ENCODE results near the gene TMEM176B.

The TMEM176B gene

DNA sequence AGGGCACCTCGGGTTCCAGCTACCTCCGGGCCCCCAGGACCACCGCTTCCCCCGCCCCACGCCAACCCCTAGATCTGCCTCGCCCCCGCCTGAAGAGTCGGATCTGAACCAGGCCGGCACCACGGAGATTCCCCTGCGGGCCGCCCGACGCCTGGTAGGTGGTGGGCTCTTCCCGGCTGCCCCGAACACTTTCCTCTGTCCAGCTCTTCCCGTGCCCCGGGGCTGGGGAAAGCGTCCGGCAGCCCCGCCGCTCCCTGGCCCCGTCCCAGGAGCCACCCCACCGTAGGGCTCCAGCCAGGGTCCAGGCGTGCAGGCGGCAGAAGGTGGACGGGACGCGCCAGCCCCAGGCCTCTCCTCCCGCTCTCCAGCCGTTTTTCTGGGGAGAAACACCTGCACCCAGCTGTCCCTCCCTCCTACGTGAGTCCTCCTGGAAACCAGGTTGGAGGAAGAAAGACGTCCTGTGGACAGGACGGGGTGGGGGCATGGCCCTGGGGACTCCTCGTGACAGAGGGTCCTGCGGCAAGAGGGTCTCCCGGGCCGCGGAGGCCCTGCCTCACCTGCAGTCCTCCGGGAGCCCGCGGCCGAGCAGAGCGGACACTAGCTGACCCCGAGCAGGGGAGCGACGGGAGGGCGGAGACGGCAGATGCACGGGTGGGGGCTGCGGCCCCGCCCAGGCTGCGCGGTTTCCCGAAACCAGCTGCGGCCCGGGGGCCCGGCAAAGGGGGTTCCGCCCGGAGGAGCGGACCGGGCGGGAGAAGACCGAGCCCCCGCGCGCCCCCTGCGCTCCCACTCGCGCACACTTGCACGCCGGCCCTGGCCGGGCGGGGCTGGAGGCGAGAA lies at the start of gene TMEM176B:
Gene TMEM176B (minus strand): TSS at position 624 of the 840 bp plus-strand sequence. CDS start 3,795 bp downstream, outside the sequence.
- DNase-seq (ENCODE audit: low read depth, low spot score), result no peak
- H3K27ac ChIP-seq, result no peak within 1 kb of the TSS

DNA sequence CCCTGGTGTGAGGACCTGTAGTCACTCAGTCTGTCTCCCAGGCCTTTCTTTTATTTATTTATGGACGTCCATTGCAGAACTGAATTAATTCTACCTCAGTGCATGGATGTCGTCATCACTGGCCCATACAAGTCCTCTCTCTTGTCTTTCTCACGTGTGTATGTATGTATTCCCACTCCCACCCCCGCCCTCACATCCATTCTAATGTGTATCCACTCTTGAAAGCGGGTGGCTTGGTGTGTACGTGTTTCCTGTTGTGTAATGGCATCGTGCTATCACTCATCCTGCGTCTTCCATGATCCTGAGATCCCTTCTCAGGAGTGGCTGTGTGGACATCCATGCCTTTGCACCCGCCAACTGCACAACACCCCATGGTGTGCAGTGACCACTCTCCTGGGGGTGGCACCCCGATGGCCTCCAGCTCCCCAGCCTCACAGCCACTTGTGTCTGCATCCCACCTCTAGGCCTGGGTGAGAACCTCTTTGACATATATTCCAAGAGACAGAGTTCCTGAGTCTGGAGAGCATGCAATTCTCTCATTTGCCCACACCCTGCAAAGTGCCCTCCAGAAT lies 49.1 kb upstream of the TMEM176B start:
- no peak overlapping the region for H3K27ac ChIP-seq
- DNase-seq (ENCODE audit: low read depth, low spot score), result no peak

DNA sequence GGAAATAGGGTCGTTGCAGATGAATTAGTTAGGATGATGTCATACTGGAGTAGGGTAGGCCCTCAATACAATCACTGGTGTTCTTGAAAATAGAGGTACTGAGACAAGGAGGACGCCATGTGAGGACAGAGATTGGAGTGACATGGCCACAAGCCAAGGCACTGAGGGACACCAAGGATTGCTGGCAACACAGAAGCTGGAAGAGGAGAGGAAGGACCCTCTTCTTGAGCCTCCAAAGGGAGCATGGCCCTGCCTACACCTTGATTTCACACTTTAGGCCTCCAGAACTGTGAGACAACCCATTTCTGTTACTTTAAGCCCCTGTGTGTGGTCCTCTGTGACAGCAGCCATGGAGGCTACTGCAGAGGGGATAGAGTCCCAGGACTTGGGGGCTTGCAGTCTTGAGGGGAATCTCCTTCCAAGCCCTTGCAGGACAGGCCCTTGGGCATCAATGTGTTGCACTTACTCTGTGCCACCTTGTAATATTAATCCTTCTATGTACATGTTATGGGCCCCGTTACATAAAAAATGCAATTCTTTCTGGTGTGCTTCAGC lies 48.5 kb upstream of the TMEM176B start:
- H3K27ac ChIP-seq, result no peak overlapping the region
- no peak for DNase-seq (ENCODE audit: low read depth, low spot score)

DNA sequence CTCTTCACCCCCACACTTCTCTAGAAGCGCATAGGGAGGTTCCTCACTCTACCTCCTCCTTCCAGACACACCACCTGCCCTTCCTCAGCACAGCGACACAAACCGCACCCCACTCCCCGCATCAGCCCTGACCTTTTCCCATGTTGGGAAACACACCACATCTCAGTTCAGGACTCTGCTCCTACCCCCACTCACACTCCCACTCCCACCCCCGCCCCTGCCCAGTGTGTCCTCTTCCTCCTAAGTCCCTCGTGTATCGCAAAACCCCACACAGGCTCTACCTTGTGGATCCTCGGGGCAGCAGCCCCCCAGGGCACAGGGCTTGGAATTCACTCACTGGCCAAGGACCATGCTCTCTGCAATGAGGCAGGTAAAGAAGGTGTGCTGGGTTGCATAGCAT lies 47.9 kb upstream of the TMEM176B start:
- no peak for DNase-seq (ENCODE audit: low read depth, low spot score)
- no peak overlapping the region for H3K27ac ChIP-seq

DNA sequence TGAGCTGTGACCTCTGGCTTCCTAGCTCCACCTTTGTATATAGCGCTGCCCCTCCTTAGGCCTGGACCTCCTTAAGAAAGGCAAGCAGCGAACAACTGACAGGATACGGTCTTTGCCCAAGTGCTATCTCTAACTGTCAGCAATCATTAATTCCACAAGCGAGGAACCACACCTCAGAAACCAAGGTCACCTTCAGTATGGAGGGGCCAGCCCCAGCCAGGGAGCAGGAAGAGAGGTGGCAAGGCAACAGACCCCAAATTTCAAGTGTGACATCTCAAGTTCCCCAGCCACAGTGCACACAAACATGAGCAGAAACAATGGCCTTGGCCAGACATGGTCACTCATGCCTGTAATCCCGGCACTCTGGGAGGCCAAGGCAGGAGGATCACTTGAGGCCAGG lies 47.4 kb upstream of the TMEM176B start:
- H3K27ac ChIP-seq, result no peak overlapping the region
- no peak for DNase-seq (ENCODE audit: low read depth, low spot score)

DNA sequence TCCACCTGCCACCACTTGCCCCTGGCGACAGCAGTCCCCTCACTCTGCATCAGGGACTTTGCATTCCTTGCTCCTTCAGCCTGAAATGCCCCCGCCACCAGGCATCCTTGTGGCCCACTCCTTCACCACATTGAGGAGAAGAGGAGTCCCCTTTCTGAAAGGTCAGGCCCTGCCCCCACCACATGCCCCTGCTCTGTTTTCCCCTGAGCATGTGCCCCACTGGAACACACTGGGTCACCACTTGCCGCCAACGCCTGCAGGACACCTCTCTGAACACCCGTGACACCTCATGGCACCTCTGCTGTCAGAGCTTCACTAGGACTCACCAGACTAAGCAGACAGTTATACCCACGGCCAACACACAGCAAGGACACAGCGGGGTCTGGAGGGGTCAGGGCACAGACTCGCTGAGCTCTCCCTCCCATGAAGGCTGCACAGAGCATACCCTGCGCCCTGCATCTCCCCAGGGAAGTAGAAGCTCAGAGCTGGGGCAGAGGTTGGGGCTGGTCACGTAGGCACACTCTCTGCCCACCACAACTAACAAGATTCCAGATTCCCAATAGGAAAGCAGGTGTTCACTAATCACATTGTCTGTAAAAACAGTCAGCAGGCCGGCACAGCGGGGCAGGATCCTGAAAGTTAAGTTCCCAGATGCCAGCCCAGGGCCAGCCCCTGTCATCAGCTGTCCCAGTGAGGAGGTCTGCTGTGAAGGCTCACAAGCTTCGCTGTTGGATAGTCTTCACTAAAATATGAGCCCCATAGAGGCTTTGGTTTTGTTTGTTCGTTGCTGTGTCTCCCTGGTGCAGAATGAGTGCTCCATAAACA lies 46.3 kb upstream of the TMEM176B start:
- no peak for DNase-seq (ENCODE audit: low read depth, low spot score)
- H3K27ac ChIP-seq, result no peak overlapping the region

DNA sequence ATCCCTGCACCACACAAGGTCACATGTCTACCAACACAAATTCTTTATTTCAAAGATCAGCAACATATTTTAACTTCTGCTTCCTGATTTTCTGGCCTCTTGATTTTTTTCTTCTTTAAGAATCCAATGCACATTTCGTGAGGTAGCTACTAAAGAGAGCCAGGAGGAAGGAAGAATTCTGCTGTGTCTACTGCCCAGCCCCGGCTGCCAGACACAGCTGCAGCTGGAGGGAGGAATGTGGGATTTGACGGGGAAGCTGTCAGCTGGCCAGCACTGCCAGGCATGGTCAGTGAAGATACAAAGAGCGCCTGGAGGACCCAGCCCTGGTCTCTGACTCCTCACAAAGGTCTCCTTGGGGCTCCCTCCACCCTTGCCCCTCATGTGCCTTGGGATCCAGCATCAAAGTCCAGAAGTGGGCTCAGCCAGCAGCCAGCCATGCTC lies 45.3 kb upstream of the TMEM176B start:
- H3K27ac ChIP-seq, result no peak overlapping the region
- no peak for DNase-seq (ENCODE audit: low read depth, low spot score)

DNA sequence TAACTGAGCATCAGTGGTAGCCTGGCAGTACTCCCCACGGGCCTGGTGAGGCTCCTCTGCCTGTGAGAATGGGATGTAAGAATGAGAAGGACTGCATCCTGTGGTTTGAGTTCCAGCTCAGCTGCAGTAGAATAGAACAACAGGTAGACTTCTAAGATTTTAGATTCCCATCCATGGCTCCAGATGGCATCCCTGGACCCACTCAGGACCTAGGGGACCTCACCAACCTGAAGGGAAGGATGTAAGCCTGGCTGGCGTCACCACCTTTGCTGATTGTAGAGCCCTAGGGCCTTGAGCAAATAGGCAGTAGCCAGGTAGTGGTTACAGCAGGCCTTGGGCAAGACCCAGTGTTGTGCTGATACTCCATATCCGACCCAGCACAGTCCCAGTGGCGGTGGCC lies 42.6 kb upstream of the TMEM176B start:
- no peak overlapping the region for H3K27ac ChIP-seq
- no peak for DNase-seq (ENCODE audit: low read depth, low spot score)

DNA sequence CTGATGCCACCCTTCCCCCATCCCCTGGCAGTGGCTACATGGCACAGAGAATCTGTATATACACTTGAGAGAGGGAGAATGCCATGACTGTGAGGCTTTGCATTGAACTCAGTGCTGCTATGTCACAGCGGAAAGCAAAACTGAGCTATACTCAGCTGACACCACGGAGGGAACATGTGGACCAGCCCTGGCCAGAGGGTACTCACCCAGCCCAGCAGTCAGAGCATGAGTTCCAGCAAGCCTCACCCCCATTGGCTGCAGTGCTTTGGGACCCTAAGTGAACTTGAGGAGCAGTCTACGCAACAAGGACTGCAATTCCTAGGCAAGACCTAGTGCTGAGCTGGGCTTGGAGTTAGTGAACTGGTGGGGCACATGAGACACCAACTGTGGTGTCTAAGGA lies 41.9 kb upstream of the TMEM176B start:
- H3K27ac ChIP-seq, result no peak overlapping the region
- DNase-seq (ENCODE audit: low read depth, low spot score), result no peak

DNA sequence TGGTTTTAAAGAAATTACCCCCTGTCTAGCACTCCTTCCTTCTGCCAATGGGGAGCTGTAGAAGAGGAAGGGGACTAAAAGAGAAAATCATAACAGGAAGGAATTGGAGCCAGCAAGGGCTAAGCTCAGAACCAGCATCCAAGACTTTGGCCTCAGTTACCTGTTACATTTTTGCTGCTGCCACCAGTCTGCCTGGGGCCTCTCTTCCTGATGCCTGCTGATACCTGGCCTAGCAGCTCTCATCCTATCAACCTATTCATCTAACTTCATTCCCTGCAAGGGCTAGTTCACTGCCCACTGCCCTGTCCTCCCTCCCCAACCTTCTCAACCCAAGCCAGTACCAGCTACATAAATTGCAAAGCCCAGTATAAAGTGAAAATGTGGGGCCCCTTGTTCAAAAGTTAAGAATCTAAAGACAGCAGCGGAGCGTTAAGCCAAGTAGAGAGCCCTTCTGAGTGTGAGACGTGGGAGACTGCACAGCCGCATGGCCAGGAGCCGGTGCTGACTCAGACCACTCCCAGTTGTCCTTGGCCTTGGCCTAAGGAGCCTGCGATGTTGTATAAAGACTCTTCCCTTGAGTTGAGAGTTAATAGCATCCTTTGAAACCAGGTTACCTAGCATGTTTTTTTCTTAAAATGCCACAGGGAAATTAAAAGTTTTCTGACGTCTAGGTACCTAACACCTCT lies 38.9 kb upstream of the TMEM176B start:
- no peak overlapping the region for H3K27ac ChIP-seq
- DNase-seq (ENCODE audit: low read depth, low spot score), result no peak

DNA sequence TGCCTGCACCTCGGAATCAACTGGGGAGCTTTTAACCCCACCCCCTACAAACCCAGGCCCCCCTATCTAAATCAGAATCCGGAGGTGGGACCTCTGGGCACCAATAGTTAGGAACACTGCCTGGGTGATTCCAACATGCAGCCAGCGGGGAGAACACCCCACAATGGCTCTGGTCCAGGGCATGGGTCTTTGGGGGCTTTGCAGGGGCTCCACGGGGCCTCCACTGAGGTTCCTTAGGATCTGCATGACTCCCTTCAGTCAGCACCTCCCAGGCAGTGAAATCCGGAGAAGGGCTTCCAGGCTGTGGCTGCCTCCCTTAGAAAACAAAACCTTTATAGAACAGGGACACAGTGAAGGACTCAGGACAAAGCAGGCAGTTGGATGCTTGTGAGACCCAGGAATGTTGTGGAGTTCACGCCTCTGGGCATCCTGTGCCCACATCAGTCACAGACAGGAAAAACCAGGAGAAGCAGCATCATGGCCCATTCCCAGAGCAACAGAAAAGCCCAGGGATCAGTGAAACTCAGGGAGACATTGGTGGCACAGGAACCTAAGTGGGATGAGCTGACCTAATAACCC lies 35.6 kb upstream of the TMEM176B start:
- no peak for DNase-seq (ENCODE audit: low read depth, low spot score)
- H3K27ac ChIP-seq, result no peak overlapping the region

DNA sequence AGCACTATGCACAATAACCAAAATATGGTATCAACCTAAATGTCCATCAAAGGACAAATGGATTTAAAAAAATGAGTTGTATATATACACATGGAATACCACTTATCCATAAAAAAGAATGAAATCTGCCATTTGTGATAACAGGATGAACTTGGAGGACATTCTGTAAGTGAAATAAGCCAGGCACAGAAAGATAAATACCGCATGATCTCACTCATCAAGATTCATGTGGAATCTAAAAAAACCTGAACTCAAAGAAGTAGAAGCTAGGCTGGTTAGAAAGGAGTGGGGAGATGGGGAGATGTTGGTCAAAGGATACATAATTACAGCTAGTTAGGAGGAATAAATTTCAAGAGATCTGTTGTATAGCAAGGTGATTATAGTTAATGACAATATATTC lies 34.9 kb upstream of the TMEM176B start:
- H3K27ac ChIP-seq, result no peak overlapping the region
- no peak for DNase-seq (ENCODE audit: low read depth, low spot score)

DNA sequence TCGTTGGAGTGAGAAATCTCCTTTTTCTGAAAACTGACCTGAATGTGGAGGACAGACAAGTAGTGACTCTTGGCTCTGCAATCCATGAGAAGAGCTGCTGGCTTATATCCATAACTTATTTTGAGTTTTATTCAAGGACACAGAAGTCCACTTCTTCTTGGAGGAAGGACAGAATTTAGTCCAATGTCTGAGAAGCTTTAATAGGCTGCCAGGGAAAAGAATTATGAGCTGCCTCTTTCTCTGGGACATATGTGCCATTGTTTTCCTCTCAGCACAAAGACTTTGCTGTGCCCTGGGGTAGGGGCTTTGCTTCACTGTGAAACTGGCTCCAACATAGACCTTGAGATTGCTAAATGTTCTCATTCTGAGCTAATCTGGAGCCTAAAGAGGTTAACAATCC lies 31.7 kb upstream of the TMEM176B start:
- DNase-seq (ENCODE audit: low read depth, low spot score), result no peak
- H3K27ac ChIP-seq, result no peak overlapping the region

DNA sequence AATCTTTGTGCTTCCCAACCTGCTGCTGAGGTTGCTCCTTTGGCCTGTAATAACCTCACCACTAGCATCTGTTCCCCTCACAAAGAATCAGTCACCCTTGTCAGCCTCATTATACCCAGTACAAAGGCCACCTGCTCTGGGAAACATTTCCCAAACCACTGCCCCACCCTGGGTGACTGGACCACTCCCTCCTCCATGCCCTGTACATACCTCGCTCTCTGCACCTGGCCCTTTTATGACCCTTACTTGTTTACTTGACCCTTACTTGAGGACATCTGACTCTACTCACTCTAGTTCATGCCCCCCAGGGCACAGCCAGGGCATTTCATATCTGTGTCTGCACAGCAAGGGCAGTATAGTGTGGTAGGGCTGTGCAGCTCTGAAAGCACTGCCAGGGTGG lies 30.8 kb upstream of the TMEM176B start:
- no peak for DNase-seq (ENCODE audit: low read depth, low spot score)
- no peak overlapping the region for H3K27ac ChIP-seq

DNA sequence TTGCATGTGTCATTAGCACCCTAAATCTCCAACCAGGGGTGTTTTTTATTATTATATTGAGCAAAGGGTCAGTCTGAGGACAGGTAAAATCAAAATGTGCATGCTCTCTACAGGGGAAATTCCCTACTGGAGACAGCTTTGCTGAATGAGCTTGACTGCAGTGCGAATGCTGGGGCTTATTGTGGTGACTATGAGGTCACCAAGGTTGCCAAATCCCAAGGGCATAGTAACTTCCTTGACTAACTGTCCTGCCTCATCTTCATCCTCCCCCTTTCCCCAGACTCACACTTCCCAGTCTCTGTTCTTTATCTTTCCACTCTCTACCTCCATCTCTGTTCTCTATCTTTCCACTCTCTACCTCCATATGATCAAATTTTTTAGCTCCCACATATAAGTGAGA lies 29.3 kb upstream of the TMEM176B start:
- H3K27ac ChIP-seq, result no peak overlapping the region
- no peak for DNase-seq (ENCODE audit: low read depth, low spot score)

DNA sequence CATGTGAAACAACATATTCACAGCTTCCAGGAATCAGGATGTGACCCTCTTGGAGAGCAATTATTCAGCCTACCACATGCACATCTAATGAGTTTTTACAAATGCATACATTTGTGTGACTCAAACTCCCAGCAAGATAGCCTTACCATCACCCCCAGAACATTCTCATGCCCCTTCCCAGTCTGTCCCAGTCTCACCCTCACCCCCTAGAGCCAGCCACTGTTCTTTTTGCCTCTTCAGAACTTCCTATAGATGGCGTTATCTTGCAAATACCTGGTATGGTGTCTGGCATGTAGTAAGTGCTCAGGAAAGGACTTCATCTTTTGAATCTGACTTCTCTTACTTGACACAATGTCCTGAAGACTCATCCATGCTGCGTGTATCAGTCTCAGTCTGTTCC lies 28.2 kb upstream of the TMEM176B start:
- DNase-seq (ENCODE audit: low read depth, low spot score), result no peak
- no peak overlapping the region for H3K27ac ChIP-seq

DNA sequence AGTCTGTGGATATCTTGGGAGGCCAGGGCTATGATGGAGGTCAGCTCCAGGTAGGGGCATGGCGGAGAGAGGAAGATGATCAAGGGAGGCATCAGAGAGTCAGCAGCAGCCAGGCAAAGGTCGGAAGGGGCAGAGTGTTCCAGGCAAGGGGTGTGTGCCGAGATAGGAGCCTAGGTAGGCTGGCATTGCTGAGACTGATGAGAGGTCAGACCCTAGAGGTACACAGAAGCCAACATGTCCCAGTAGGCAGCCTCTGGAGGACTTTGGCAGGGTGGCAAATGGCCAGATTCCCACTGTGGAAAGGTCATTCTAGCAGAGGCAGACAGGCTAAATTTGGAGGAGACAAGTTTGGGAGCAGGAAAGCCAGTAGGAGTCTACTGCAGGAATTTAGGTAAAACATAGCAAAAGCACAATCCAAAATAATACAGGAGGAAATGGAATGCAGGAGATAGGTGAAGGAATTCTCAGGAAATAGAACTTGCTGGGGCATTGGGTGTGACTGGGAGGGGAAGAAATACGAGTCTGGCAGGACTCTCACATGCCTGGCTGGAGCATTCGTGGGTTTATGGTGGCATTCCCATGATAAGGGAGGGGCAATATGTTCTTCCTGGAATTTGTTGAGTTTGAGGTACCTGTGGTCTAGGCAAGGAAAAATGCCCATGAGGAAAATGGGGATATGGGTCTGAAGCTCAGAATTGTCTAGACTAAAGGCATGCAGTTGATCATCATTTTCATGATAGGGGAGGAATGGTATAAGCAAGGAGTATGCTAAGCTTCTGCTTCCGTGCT lies 26.1 kb upstream of the TMEM176B start:
- DNase-seq (ENCODE audit: low read depth, low spot score), result no peak
- H3K27ac ChIP-seq, result no peak overlapping the region

DNA sequence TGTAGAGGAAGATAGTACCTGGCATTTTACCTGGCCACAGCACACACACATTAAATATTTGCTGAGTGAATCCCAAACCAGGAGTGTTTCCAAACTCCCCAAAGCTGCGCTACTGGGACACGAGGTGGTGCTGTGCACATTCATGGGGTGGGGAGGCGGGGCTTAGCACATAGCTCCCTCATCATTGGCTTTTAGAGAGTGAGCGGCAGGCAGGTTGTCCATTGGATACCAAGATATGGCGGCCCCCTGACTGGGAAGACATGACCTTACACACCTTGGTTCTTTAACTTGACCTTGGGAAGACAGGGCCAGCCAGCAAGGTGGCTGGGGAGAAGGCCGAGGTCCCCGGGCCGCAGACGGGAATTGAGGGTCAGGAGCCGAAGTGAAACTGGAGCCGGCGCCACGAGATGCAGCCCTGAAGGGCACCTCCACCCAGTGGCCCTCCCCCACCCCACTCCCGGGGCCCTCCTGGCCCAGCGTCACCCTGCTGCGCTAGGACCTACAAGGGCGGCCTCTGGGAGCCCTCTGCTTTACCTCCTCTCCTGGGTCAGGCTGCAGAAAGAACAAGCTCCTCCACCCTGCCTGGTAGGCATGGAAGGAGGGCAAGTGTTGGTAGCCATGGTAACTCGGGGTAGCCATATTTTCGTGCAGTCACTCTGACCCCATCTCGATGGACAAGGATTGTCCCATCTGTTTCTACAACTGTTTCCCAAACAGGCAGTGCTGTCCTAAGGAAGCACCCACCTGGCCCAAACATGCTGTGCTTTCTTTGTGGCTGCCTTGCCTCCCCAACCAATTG lies 24.4 kb upstream of the TMEM176B start:
- no peak for DNase-seq (ENCODE audit: low read depth, low spot score)
- H3K27ac ChIP-seq, result no peak overlapping the region

All from epithelial cell of prostate (primary cell).